Loucy (cell line): ENCODE data around the gene SBK2.

ENCODE experiments used
- CTCF ChIP-seq: fragments of 200-600 bp; sonication (generic); conservative IDR thresholded peaks from 2 replicates; pipeline ENCODE4 v1.5.1; 2014; ENCODE audit warnings: mild to moderate bottlenecking, antibody characterized with exemption, low read length
- EZH2phosphoT487 ChIP-seq: fragments of 200-600 bp; IDR thresholded peaks from 2 replicates; pipeline ENCODE4 v1.6.1; 2018; ENCODE audit warnings: antibody characterized with exemption, mild to moderate bottlenecking, moderate library complexity, borderline replicate concordance

- no peak for TF ChIP-seq CTCF
- TF ChIP-seq EZH2phosphoT487, result no peak
These were observed 48.9 kb upstream of the SBK2 start for GRCh38 chr19:55585658-55586339.
